Neural cell (in vitro differentiated cells): ENCODE data around the gene FARSA.

ENCODE experiments used
- CTCF ChIP-seq: fragments of 450-650 bp; IDR thresholded peaks from 2 replicates; pipeline ENCODE4 v1.5.1; 2014; ENCODE audit warnings: antibody characterized with exemption, mild to moderate bottlenecking, moderate library complexity; ENCODE audit not compliant: poor library complexity, severe bottlenecking
- EP300 ChIP-seq: fragments of 450-650 bp; conservative IDR thresholded peaks from 2 replicates; pipeline ENCODE4 v1.6.1; 2014; ENCODE audit warnings: antibody characterized with exemption, mild to moderate bottlenecking, moderate library complexity; ENCODE audit not compliant: poor library complexity, severe bottlenecking
- EZH2 ChIP-seq: fragments of 200-600, 300-800 bp; shearing (Covaris generic), sonication (generic); IDR thresholded peaks from 2 replicates; pipeline ENCODE4 v1.6.1; 2014; ENCODE audit warnings: antibody characterized with exemption, low read length, borderline replicate concordance, mild to moderate bottlenecking; ENCODE audit not compliant: insufficient read depth, poor library complexity, severe bottlenecking
- POLR2AphosphoS5 ChIP-seq: IDR thresholded peaks from 2 replicates; pipeline ENCODE4 v1.6.1; 2012
- RAD21 ChIP-seq: fragments of 450-650 bp; conservative IDR thresholded peaks from 2 replicates; pipeline ENCODE4 v1.6.1; 2014; ENCODE audit warnings: antibody characterized with exemption, mild to moderate bottlenecking, moderate library complexity
- REST ChIP-seq: IDR thresholded peaks from 2 replicates; pipeline ENCODE4 v1.6.1; 2012; ENCODE audit warnings: borderline replicate concordance
- SMC3 ChIP-seq: fragments of 450-650 bp; conservative IDR thresholded peaks from 2 replicates; pipeline ENCODE4 v1.6.1; 2014; ENCODE audit warnings: antibody characterized with exemption, mild to moderate bottlenecking, moderate library complexity; ENCODE audit not compliant: poor library complexity
- TAF1 ChIP-seq: IDR thresholded peaks from 2 replicates; pipeline ENCODE4 v1.6.1; 2012; ENCODE audit warnings: low read depth

GRCh38 chr19:12967907-12968306 is 34.4 kb upstream of the FARSA start:
- no peak for TF ChIP-seq CTCF
- no peak for TF ChIP-seq EZH2
- no peak for TF ChIP-seq TAF1
- TF ChIP-seq EP300, result no peak
- no peak for TF ChIP-seq SMC3
- TF ChIP-seq REST, result no peak
- TF ChIP-seq RAD21, result no peak
- no peak for TF ChIP-seq POLR2AphosphoS5
